Skeletal muscle satellite cell (primary cell): Measurements from ENCODE around the gene NFE2L1.

ENCODE experiments used
- H3K27me3 ChIP-seq: 2 replicates; pipeline ENCODE4 v1.7.0; 2013; ENCODE audit warnings: low read length; ENCODE audit not compliant: control insufficient read depth, insufficient read depth
- H3K36me3 ChIP-seq: 2 replicates; pipeline ENCODE4 v1.7.0; 2013; ENCODE audit warnings: mild to moderate bottlenecking, control low read depth, low read length; ENCODE audit not compliant: insufficient read depth
- H3K4me1 ChIP-seq: 2 replicates; pipeline ENCODE4 v1.7.0; 2013; ENCODE audit warnings: low read length; ENCODE audit not compliant: control insufficient read depth, insufficient read depth
- H3K4me2 ChIP-seq: 2 replicates; pipeline ENCODE4 v1.7.0; 2013; ENCODE audit warnings: mild to moderate bottlenecking, low read length
- H3K4me3 ChIP-seq: 2 replicates; pipeline ENCODE4 v1.7.0; 2013; ENCODE audit warnings: low read length
- H3K9ac ChIP-seq: 2 replicates; pipeline ENCODE4 v1.7.0; 2013; ENCODE audit warnings: mild to moderate bottlenecking, low read depth, low read length, moderate library complexity
- H3K9me3 ChIP-seq: replicated peaks from 2 replicates; pipeline ENCODE4 v1.7.0; 2013; ENCODE audit warnings: mild to moderate bottlenecking, control low read depth, low read length

NFE2L1 gene

DNA sequence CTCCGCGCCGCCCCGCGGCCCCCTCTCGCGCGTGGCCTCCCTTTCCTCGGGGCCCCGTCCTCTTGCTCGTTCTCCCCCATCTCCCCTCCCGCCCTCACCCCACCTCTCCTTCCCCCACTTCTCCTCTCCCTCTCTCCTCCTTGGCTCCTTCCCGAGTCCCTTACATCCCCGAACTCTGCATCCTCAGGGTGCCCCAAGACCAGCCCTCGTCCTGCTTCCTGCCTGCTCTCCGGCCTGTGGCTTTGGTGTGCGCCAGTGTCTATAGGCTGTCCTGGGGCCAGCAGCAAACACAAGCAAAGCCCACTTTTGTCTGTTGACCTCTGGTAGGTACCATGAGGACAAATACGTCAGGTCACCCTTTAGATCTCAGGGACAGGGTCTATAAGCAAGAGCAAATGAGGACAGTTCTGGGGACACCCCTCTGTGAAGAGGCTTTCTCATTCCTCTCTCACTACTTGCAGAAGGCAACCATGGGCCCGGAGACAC lies 10.3 kb upstream of the NFE2L1 start:
- peak overlapping the region; percentile 92 for H3K4me3 ChIP-seq
- H3K9me3 ChIP-seq, result no peaks in the 10 kb centered on the region
- H3K36me3 ChIP-seq, result peaks cover 4% of the 10 kb centered on the region
- H3K4me1 ChIP-seq, result peaks cover 14% of the 10 kb centered on the region
- peak overlapping the region; percentile 28 for H3K9ac ChIP-seq
- no peaks in the 10 kb centered on the region for H3K27me3 ChIP-seq
- peak overlapping the region; percentile 87 for H3K4me2 ChIP-seq

DNA sequence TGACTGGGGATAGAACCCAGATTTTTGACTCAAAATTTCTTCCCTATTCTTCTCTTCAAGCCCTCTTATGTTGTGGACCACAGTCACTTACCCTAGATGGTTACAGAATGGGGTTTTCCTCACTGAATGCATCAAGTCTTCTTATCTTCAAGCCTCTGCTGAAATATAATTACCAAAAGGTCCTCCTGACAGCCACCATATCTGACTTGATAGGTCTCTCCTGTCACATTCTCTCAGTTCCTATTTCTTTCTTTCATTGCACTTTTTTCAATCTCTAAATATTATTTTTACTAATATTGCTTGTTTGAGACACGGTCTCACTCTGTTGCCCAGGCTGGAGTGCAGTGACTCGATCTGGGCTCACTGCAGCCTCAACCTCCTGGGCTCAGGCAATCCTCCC lies 9.5 kb upstream of the NFE2L1 start:
- Histone ChIP-seq H3K9me3 (no peaks in the 10 kb centered on the region), H3K27me3 (no peaks in the 10 kb centered on the region), H3K4me2 (no peak overlapping the region), H3K4me3 (no peak overlapping the region), H3K9ac (no peak overlapping the region), H3K4me1 (peaks cover 22% of the 10 kb centered on the region), H3K36me3 (peaks cover 2% of the 10 kb centered on the region)

- H3K27me3 ChIP-seq, result no peaks in the 10 kb centered on the region
- H3K4me2 ChIP-seq, result no peak overlapping the region
- no peak overlapping the region for H3K4me3 ChIP-seq
- H3K9me3 ChIP-seq, result no peaks in the 10 kb centered on the region
- no peak overlapping the region for H3K9ac ChIP-seq
- no peaks in the 10 kb centered on the region for H3K36me3 ChIP-seq
- peaks cover 35% of the 10 kb centered on the region for H3K4me1 ChIP-seq
Observed at GRCh38 chr17:48043176-48043575, 5.0 kb upstream of the NFE2L1 start.

GRCh38 chr17:48044851-48045250 lies 3.3 kb upstream of the NFE2L1 start:
- H3K36me3 ChIP-seq, result no peaks in the 10 kb centered on the region
- H3K4me3 ChIP-seq, result no peak overlapping the region
- peak overlapping the region; percentile 55 for H3K9ac ChIP-seq
- H3K27me3 ChIP-seq, result no peaks in the 10 kb centered on the region
- no peaks in the 10 kb centered on the region for H3K9me3 ChIP-seq
- H3K4me1 ChIP-seq, result peaks cover 37% of the 10 kb centered on the region
- no peak overlapping the region for H3K4me2 ChIP-seq

DNA sequence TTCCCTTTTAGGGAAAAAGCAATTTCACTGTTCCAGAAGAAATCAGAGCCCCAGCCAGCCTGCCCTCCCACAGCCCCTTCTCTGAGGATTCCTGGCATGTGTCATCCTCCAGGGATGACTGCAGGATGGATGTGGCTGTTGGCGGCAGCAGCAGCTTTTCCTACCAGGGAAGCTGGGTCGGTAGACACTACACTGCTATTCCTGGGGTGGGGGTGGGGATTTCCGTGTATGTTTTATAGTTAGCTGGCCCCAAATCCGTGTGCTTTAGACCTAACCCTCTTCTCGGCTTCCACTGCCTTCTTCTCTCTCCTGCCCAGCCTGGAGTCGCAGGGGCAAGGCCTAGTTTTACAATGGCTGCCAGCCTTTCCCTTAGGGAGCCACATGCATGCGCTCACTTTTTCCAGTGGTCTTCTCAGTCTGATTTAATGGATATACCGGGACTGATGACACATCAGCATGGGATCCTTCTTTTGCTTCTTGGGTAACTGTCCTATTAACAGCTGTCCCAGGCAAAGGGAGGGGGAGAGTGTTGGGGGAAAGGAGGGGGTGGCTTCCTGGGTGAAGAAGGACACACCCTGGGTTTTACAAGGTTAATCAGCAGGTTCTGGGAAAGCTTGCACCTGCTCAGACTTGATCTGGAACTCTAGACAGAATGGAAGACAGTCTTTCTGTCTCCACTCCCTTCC lies 2.7 kb upstream of the NFE2L1 start:
- H3K4me3 ChIP-seq, result peak overlapping the region; percentile 39
- H3K4me2 ChIP-seq, result peak overlapping the region; percentile 34
- H3K9ac ChIP-seq, result peak overlapping the region; percentile 55
- H3K4me1 ChIP-seq, result peaks cover 43% of the 10 kb centered on the region
- H3K27me3 ChIP-seq, result no peaks in the 10 kb centered on the region
- no peaks in the 10 kb centered on the region for H3K9me3 ChIP-seq
- no peaks in the 10 kb centered on the region for H3K36me3 ChIP-seq

GRCh38 chr17:48046296-48046695 lies 1.9 kb upstream of the NFE2L1 start:
- Histone ChIP-seq H3K4me3 (peak overlapping the region; percentile 87), H3K4me2 (peak overlapping the region; percentile 91), H3K9ac (peak overlapping the region; percentile 93), H3K36me3 (peaks cover 6% of the 10 kb centered on the region), H3K9me3 (no peaks in the 10 kb centered on the region), H3K27me3 (no peaks in the 10 kb centered on the region), H3K4me1 (peaks cover 51% of the 10 kb centered on the region)

GRCh38 chr17:48047113-48047740 lies 932 bp upstream of the NFE2L1 start:
- Histone ChIP-seq H3K4me3 (peak overlapping the region; percentile 87), H3K4me1 (peaks cover 61% of the 10 kb centered on the region), H3K4me2 (peak overlapping the region; percentile 91), H3K9ac (peak overlapping the region; percentile 93), H3K36me3 (peaks cover 10% of the 10 kb centered on the region), H3K9me3 (no peaks in the 10 kb centered on the region), H3K27me3 (no peaks in the 10 kb centered on the region)

DNA sequence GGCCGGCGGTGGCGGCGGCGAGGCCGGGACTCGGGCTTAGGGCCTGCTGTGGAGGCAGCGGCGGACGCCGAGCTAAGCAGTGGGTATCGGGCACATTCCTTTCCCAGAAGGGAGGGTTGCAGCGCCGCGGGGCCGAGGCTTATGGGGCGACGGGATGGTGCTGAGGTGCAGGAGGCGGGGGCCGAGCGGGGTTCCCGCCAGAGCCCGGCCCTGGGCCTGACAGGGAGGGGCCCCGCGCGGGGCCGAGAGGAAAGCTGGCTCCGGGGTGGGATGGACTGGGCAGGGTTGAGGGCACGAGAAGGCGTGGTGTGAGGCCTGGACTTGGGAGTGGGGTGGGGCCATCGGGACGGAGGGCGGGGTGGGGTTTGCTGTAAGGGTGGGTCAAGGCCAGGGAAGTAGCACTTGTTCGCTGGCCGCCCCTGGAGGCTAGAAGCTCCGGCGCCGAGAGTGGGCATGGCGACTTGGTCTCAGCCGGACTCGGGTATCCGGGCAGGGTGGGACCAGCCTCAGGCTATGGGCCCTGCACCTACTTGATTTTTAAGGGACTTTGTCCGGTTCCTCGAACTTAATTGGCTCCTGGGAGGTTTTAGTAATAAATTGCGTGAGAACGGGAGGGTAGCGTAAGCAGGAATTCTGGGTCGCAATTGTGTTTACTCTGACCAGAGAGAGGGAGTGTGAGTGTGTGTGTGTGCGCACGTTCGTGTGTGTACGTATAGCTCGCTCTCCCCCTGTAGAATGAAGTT lies 396 bp downstream of the NFE2L1 start:
- H3K4me2 ChIP-seq, result peak overlapping the region; percentile 85
- H3K27me3 ChIP-seq, result no peaks in the 10 kb centered on the region
- peaks cover 17% of the 10 kb centered on the region for H3K36me3 ChIP-seq
- peak overlapping the region; percentile 87 for H3K4me3 ChIP-seq
- H3K9ac ChIP-seq, result peak overlapping the region; percentile 93
- no peaks in the 10 kb centered on the region for H3K9me3 ChIP-seq
- H3K4me1 ChIP-seq, result peaks cover 67% of the 10 kb centered on the region

DNA sequence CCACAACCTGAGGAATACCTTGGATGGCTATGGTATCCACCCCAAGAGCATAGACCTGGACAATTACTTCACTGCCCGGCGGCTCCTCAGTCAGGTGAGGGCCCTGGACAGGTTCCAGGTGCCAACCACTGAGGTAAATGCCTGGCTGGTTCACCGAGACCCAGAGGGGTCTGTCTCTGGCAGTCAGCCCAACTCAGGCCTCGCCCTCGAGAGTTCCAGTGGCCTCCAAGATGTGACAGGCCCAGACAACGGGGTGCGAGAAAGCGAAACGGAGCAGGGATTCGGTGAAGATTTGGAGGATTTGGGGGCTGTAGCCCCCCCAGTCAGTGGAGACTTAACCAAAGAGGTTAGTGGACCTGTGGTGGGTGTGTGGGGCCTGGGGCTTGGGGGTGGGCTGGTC lies 3.1 kb downstream of the NFE2L1 start:
- Histone ChIP-seq H3K4me2 (peak overlapping the region; percentile 85), H3K36me3 (peaks cover 29% of the 10 kb centered on the region), H3K4me1 (peaks cover 73% of the 10 kb centered on the region), H3K4me3 (peak overlapping the region; percentile 87), H3K9ac (peak overlapping the region; percentile 93), H3K9me3 (no peaks in the 10 kb centered on the region), H3K27me3 (no peaks in the 10 kb centered on the region)

GRCh38 chr17:48051706-48052486 lies 3.7 kb downstream of the NFE2L1 start:
- peak overlapping the region; percentile 93 for H3K9ac ChIP-seq

More at GRCh38 chr17:48051706-48052486, 3.7 kb downstream of the NFE2L1 start:
- Histone ChIP-seq H3K4me2 (peak overlapping the region; percentile 85), H3K4me1 (peaks cover 67% of the 10 kb centered on the region), H3K36me3 (peaks cover 34% of the 10 kb centered on the region), H3K9me3 (no peaks in the 10 kb centered on the region), H3K27me3 (no peaks in the 10 kb centered on the region), H3K4me3 (peak overlapping the region; percentile 56)
